Activated CD8-positive, alpha-beta T cell treated with anti-CD3 and anti-CD28 coated beads for 36 hours (primary cell): Measurements from ENCODE around the gene SPTSSB. TPM values are rescaled to one million over a fixed set of nuclear protein-coding genes. Genes with fewer than 3 reads are reported as not detected.

ENCODE experiments used
- ATAC-seq: fragments of 200-7000 bp; cut with Tn5 transposase; one replicate; pipeline ENCODE4 v1.10.0; 2021; ENCODE audit warnings: mild to moderate bottlenecking, moderate library complexity
- CTCF ChIA-PET: fragments of 350-600 bp; sonication (Branson Sonifier 250); formaldehyde crosslinking; loops from one replicate; lab custom pipeline; 2021; ENCODE audit warnings: antibody characterized with exemption; lab: Charles Lee
- POLR2A ChIA-PET: fragments of 350-600 bp; sonication (Branson Sonifier 250); formaldehyde crosslinking; loops from one replicate; lab custom pipeline; 2021; ENCODE audit warnings: antibody characterized with exemption; lab: Charles Lee
- DNase-seq: peaks from one replicate; pipeline ENCODE4 v3.0.0-alpha.2; 2020
- H3K27ac Mint-ChIP-seq: one replicate; pipeline ENCODE4 v1.8.0; 2021; ENCODE audit warnings: mild to moderate bottlenecking, mixed read lengths
- H3K27me3 Mint-ChIP-seq: one replicate; pipeline ENCODE4 v1.8.0; 2021; ENCODE audit warnings: mixed read lengths
- H3K36me3 Mint-ChIP-seq: one replicate; pipeline ENCODE4 v1.8.0; 2021; ENCODE audit warnings: low read depth, mixed read lengths
- H3K4me1 Mint-ChIP-seq: one replicate; pipeline ENCODE4 v1.8.0; 2021; ENCODE audit warnings: low read depth, mixed read lengths
- H3K4me3 Mint-ChIP-seq: one replicate; pipeline ENCODE4 v1.8.0; 2021; ENCODE audit warnings: mild to moderate bottlenecking, moderate library complexity, mixed read lengths
- H3K9me3 Mint-ChIP-seq: one replicate; pipeline ENCODE4 v1.8.0; 2021; ENCODE audit warnings: mixed read lengths
- CTCF ChIP-seq: fragments of 200-600 bp; IDR thresholded peaks from one replicate; pipeline ENCODE4 v1.8.0; 2022; ENCODE audit warnings: antibody characterized with exemption, mild to moderate bottlenecking
- intact Hi-C: fragments of 100-400 bp; cut with micrococcal nuclease; formaldehyde crosslinking; loops from one replicate; pipeline ENCODE4 v1.10.0; 2022
- total RNA-seq, 2 experiments: library from RNA; stranded (reverse); gene quantifications; one replicate each; pipeline ENCODE4 v1.2.3, GENCODE V29; 2021

The SPTSSB gene
- total RNA-seq, 2 experiments from 2014 or later = not detected

GRCh38 chr3:161395115-161396012 lies 24.0 kb upstream of the SPTSSB start:
- POLR2A ChIA-PET = interaction anchor here (0.7 kb wide), 1 partner anchor 240 kb away, joined by 3 read pairs; no protein-coding TSS in a partner anchor
- DNase-seq = peak; percentile 52
- peak; percentile 91 for ATAC-seq
- Mint-ChIP-seq H3K4me1 (peaks cover 34% of the 10 kb centered on the region), H3K36me3 (peaks cover 4% of the 10 kb centered on the region), H3K27ac (no peak overlapping the region), H3K27me3 (peaks cover 42% of the 10 kb centered on the region), H3K9me3 (peaks cover 8% of the 10 kb centered on the region), H3K4me3 (no peak overlapping the region)
- CTCF ChIA-PET = interaction anchor here (1.2 to 2.8 kb wide), 4 partner anchors 24 to 120 kb away, joined by 3 to 8 read pairs (median 4); partner anchors contain the start of gene SPTSSB
- intact Hi-C loops = loop anchor here (2.0 kb wide), 1 partner anchor 85 kb away; no protein-coding TSS in a partner anchor
- TF ChIP-seq CTCF = no peak

- no peak for TF ChIP-seq CTCF
- Mint-ChIP-seq H3K27ac (no peak overlapping the region), H3K9me3 (peaks cover 8% of the 10 kb centered on the region), H3K27me3 (peaks cover 45% of the 10 kb centered on the region), H3K4me1 (peaks cover 34% of the 10 kb centered on the region), H3K4me3 (no peak overlapping the region), H3K36me3 (peaks cover 4% of the 10 kb centered on the region)
- ATAC-seq (peak; percentile 9), DNase-seq (no peak)
- ChIA-PET CTCF (interaction anchor here (2.8 kb wide), 1 partner anchor 119 kb away, joined by 8 read pairs; no protein-coding TSS in a partner anchor), POLR2A (no interaction called here)
- intact Hi-C loops = loop anchor here (2.0 kb wide), 1 partner anchor 83 kb away; no protein-coding TSS in a partner anchor
Observed at GRCh38 chr3:161393803-161394202, 22.5 kb upstream of the SPTSSB start.

- no peak for TF ChIP-seq CTCF
- Mint-ChIP-seq H3K27me3 (peaks cover 40% of the 10 kb centered on the region), H3K4me1 (peaks cover 34% of the 10 kb centered on the region), H3K4me3 (no peak overlapping the region), H3K9me3 (peaks cover 5% of the 10 kb centered on the region), H3K36me3 (no peaks in the 10 kb centered on the region), H3K27ac (no peak overlapping the region)
- CTCF ChIA-PET = no interaction called here
- DNase-seq (no peak), ATAC-seq (no peak)
- intact Hi-C loops = no loop called here
- POLR2A ChIA-PET = no interaction called here
Observed at GRCh38 chr3:161393310-161393709, 22.0 kb upstream of the SPTSSB start.

- ChIA-PET POLR2A (no interaction called here), CTCF (no interaction called here)
- DNase-seq (no peak), ATAC-seq (no peak)
- H3K36me3 Mint-ChIP-seq = no peaks in the 10 kb centered on the region
- intact Hi-C loops = no loop called here
- H3K27ac Mint-ChIP-seq = no peak overlapping the region
- H3K4me1 Mint-ChIP-seq = peaks cover 31% of the 10 kb centered on the region
- TF ChIP-seq CTCF = no peak
- peaks cover 37% of the 10 kb centered on the region for H3K27me3 Mint-ChIP-seq
- peaks cover 5% of the 10 kb centered on the region for H3K9me3 Mint-ChIP-seq
- H3K4me3 Mint-ChIP-seq = no peak overlapping the region
Observed at GRCh38 chr3:161392853-161393252, 21.5 kb upstream of the SPTSSB start.

GRCh38 chr3:161390200-161390599 lies 18.9 kb upstream of the SPTSSB start:
- Mint-ChIP-seq H3K27me3 (peaks cover 26% of the 10 kb centered on the region), H3K9me3 (no peaks in the 10 kb centered on the region), H3K4me1 (peaks cover 20% of the 10 kb centered on the region), H3K36me3 (no peaks in the 10 kb centered on the region), H3K4me3 (no peak overlapping the region), H3K27ac (no peak overlapping the region)
- intact Hi-C loops = no loop called here
- no peak for DNase-seq
- ChIA-PET POLR2A (no interaction called here), CTCF (interaction anchor here (1.5 to 1.6 kb wide), 2 partner anchors 20 to 115 kb away, joined by 4 to 7 read pairs; no protein-coding TSS in a partner anchor)
- ATAC-seq = no peak
- TF ChIP-seq CTCF = no peak
